GM18526 (cell line): ENCODE data around the gene SRRM2.
A peak's percentile ranks its signal among the peaks of the same experiment; 100 is the strongest.

Experiments
- POLR2A ChIP-seq: IDR thresholded peaks from 3 replicates; pipeline ENCODE4 v1.6.1; 2011; ENCODE audit not compliant: insufficient read length; ENCODE audit errors: extremely low read depth

SRRM2 gene

GRCh38 chr16:2711370-2712062 is 40.9 kb upstream of the SRRM2 start:
- no peak for TF ChIP-seq POLR2A

DNA sequence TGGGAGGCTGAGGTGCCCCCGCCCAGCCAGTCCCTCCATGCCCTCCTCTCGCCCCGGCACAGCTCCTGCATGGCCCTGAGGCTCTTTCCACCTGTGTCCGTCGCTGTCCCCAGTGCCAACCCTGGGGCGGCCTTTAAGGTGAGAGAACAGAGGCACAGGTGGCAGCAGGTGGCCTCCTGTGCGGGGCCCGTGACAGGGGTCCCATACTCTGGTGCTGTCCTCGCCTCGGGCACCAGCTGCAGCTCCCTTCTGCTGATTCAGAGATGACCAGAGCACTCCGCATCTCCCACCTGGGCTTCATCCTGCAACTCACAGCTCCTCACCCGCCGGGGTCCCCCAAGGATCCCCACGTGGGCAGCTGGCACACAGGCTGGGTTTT is 40.4 kb upstream of the SRRM2 start:
- TF ChIP-seq POLR2A, result no peak

DNA sequence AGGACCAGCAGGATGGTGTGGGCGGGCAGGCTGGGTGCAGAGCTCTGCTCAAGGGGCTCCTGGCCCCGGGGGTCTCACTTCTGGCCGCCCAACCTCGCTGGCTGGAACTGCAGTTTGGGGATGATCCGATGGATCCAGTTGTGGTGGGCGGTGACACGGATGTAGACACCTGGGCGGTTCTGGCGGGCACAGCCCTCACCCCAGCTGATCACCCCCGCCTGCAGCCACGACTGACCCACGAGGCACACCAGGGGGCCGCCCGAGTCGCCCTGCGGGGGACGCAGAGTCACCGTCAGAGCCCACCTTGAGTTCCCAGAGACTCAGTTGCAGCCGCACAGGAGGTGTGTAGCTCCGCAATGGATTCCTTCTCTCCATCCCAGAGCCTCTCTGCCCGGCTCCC is 39.9 kb upstream of the SRRM2 start:
- TF ChIP-seq POLR2A, result no peak

- TF ChIP-seq POLR2A, result no peak
Measured at GRCh38 chr16:2713523-2713922, 38.9 kb upstream of the SRRM2 start.

GRCh38 chr16:2713985-2714774 is 38.3 kb upstream of the SRRM2 start:
- TF ChIP-seq POLR2A, result no peak

- TF ChIP-seq POLR2A, result no peak
Measured at GRCh38 chr16:2715064-2715463, 37.4 kb upstream of the SRRM2 start.

- TF ChIP-seq POLR2A, result no peak
Measured at GRCh38 chr16:2715519-2715918, 36.9 kb upstream of the SRRM2 start.

GRCh38 chr16:2715966-2716885 is 36.2 kb upstream of the SRRM2 start:
- TF ChIP-seq POLR2A, result no peak

GRCh38 chr16:2716948-2717347 is 35.5 kb upstream of the SRRM2 start:
- no peak for TF ChIP-seq POLR2A

GRCh38 chr16:2717383-2718263 is 34.8 kb upstream of the SRRM2 start:
- TF ChIP-seq POLR2A, result no peak

GRCh38 chr16:2719328-2720063 is 32.9 kb upstream of the SRRM2 start:
- TF ChIP-seq POLR2A, result no peak

- no peak for TF ChIP-seq POLR2A
Measured at GRCh38 chr16:2720064-2720457, 32.4 kb upstream of the SRRM2 start, which contains the start of gene PRSS27. Gene PRSS27 (minus strand): TSS chr16:2720224. CDS start chr16:2720160, 64 bp downstream.

DNA sequence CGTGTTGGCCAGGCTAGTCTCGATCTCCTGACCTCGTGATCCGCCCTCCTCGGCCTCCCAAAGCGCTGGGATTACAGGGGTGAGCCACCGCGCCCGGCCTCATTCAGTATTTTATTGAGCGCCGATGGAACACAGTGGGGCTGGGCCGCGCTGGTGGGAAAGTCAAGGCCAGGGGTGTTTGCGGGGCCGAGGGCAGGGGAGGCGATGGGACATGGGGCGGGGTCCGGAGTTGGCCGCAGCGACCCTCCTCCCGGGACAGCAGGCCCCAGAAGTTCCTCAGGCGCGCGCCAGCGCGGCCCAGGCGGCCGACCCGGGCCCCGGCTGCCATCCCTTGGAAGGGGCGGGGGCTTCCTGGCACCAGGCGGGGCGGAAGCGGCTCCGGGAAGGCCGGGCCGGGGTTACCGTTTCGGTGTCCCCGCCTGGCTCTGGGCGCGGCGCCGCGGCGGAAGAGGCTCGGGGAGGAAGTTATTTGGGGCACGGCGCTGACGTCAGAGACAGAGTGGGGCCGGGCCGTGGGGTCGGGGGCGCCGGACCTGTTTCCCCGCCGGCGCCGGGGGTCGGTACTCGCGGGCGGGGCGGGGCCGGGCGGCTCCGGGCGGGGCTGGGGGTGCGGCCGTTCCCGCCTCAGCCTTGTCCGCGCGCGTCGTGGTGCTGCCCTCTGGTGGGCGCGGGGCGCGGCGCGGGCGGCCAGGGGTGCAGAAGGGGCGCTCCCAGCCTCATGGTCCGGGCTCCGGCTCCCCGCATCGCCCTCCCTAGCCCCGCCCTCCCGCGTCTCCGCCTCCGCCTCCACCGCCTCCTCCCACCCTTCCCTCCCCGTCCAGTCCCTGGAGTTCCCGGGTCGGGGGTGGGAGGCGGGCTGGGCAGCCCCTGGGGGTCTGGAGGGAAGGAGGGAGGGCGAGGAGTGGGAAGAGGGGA is 31.5 kb upstream of the SRRM2 start:
- TF ChIP-seq POLR2A, result peak; percentile 69
